Astrocyte of the cerebellum (primary cell): Measurements from ENCODE around the gene POU6F2.

Experiments used
- DNase-seq: peaks from one replicate; pipeline ENCODE4 v3.0.0-alpha.2; 2011; ENCODE audit warnings: low read depth
- H3K4me3 ChIP-seq: 2 replicates; pipeline ENCODE4 v1.5.1; 2011; ENCODE audit warnings: mild to moderate bottlenecking, low read depth, low read length, moderate library complexity
- CTCF ChIP-seq: IDR thresholded peaks from 2 replicates; pipeline ENCODE4 v1.5.1; 2012; ENCODE audit warnings: low read length, low read depth, moderate library complexity, mild to moderate bottlenecking; ENCODE audit errors: missing control alignments
- in situ Hi-C: cut with HindIII; loops from 2 replicates; pipeline ENCODE4 v1.10.0; 2017; ENCODE audit warnings: low sequenced_read_pairs

The POU6F2 gene

DNA sequence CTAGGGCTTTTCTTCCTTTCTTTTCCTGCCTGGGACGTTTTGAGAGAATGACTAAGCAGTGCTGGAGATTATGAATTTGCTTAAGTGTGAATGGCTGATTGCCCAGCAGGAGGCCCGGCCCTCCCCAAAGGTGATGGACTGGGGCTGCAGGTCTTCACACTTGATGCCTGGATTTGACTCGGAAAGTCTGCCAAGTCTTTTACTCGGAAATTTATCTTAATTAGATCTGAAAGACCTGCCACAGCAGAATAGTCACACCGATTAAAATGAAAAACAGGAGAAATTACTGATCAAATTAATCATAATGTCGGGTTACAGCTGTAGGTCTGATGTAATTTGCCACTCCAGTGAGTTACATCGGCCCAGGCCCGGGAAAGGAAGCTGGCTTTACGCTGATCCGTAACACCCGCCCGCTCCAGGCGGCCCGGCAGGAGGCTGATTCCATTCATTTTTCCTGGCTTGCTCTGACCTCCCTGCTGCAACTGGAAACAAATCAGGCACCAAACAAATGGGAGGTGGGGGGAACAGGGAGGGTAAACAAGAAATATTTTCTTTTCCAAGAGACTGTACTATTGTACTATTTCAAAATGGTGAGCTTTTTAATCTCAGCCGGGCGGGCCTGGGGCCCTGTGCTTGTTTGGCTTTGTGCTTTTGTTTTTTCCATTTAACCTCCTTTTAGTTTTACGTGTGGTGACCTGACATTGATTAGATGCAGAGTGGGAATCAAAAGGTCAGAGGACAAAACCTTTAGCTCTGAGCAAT, 376.1 kb downstream of the POU6F2 start:
- H3K4me3 ChIP-seq, result no peak overlapping the region
- in situ Hi-C loops, result no loop called here
- no peak for TF ChIP-seq CTCF
- peak; percentile 81 for DNase-seq

- H3K4me3 ChIP-seq, result no peak overlapping the region
- no peak for DNase-seq
- in situ Hi-C loops, result no loop called here
- no peak for TF ChIP-seq CTCF
Measured at GRCh38 chr7:39355664-39356063, 378.0 kb downstream of the POU6F2 start.

DNA sequence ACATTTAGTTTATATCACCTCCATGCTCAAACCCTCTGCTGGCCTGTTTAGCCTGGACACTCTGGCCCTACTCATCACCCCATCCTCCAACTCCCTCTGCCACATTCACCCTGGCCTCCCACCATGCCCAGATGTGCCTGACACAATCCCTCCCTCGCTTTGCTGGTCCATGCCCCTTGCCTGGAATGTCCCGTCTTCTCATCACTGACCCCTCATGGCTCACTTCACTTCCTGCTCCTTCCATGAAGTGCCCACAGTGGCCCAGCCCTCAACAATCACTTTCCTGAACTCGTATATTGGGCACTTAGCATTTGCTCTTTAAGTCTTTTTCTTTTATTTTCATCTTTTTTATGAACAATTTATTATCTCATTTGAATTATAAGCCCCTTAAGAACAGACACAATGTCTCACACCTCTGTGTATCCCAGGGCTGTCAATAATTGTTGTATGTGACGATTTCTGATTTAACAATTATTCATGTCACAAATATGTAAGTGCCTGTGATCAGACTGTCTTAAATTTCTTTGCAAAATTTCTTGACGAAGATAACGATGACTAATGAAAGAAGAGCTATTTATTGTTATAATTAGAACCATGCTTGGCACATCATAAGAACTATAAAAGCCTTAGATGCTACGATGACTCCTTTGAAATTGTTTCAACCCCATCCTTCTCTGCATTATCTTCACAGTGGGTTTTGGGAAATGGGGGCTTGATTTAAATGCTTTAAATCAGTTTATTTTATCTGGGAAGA, 378.6 kb downstream of the POU6F2 start:
- in situ Hi-C loops, result no loop called here
- DNase-seq, result no peak
- no peak overlapping the region for H3K4me3 ChIP-seq
- TF ChIP-seq CTCF, result no peak

GRCh38 chr7:39357648-39358047, 379.9 kb downstream of the POU6F2 start:
- in situ Hi-C loops, result no loop called here
- H3K4me3 ChIP-seq, result no peak overlapping the region
- TF ChIP-seq CTCF, result peak; percentile 43
- DNase-seq, result no peak

- in situ Hi-C loops, result no loop called here
- no peak for TF ChIP-seq CTCF
- no peak for DNase-seq
- H3K4me3 ChIP-seq, result no peak overlapping the region
Measured at GRCh38 chr7:39360038-39360437, 382.3 kb downstream of the POU6F2 start.

DNA sequence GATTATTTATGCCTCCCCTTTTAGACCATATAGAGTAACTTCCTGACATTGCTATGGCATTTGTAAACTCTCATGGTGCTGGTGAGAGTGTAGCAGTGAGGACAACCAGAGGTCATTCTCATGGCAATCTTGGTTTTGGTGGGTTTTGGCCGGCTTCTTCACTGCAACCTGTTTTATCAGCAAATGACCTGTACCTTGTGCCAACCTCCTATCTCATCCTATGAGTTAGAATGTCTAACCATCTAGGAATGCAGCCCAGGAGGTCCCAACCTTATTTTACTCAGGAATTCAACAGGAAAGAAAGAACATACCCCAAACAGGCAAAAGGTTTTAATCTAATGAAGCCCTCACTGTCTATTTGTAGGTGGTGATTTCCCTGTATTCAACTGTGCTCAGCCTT, 383.1 kb downstream of the POU6F2 start:
- in situ Hi-C loops, result no loop called here

More for the DNA sequence above, 383.1 kb downstream of the POU6F2 start:
- TF ChIP-seq CTCF, result no peak
- no peak for DNase-seq
- no peak overlapping the region for H3K4me3 ChIP-seq
